Neural progenitor cell (in vitro differentiated cells): ENCODE measurements around the gene THSD4. TPM values are rescaled to one million over a fixed set of nuclear protein-coding genes. Genes with fewer than 3 reads are reported as not detected.

Experiments
- DNase-seq: peaks from one replicate; pipeline ENCODE4 v3.0.0-alpha.2; 2016; ENCODE audit warnings: low spot score
- H2AFZ ChIP-seq: fragments of 200-600 bp; sonication (generic); replicated peaks from 2 replicates; pipeline ENCODE4 v1.6.1; 2016; ENCODE audit warnings: antibody characterized with exemption
- H3F3A ChIP-seq: fragments of 200-600 bp; sonication (generic); 2 replicates; pipeline ENCODE4 v1.6.1; 2016; ENCODE audit warnings: antibody characterized with exemption, low read depth
- H3K27ac ChIP-seq: fragments of 200-600 bp; sonication (generic); 2 replicates; pipeline ENCODE4 v1.5.1; 2016; ENCODE audit warnings: mild to moderate bottlenecking
- H3K27me3 ChIP-seq: fragments of 200-600 bp; sonication (generic); 2 replicates; pipeline ENCODE4 v1.6.1; 2016; ENCODE audit warnings: mild to moderate bottlenecking, moderate library complexity
- H3K36me3 ChIP-seq: fragments of 200-600 bp; sonication (generic); 2 replicates; pipeline ENCODE4 v1.5.1; 2016
- H3K4me1 ChIP-seq: fragments of 200-600 bp; sonication (generic); 2 replicates; pipeline ENCODE4 v1.6.1; 2016; ENCODE audit warnings: mixed run types
- H3K4me2 ChIP-seq: fragments of 200-600 bp; sonication (generic); 2 replicates; pipeline ENCODE4 v1.6.1; 2016
- H3K4me3 ChIP-seq: fragments of 200-600 bp; sonication (generic); 2 replicates; pipeline ENCODE4 v1.5.1; 2016
- H3K79me2 ChIP-seq: fragments of 200-600 bp; sonication (generic); 2 replicates; pipeline ENCODE4 v1.6.1; 2016; ENCODE audit warnings: low read depth
- H3K9ac ChIP-seq: fragments of 200-600 bp; sonication (generic); 2 replicates; pipeline ENCODE4 v1.6.1; 2016
- H3K9me3 ChIP-seq: fragments of 200-600 bp; sonication (generic); 2 replicates; pipeline ENCODE4 v1.5.1; 2016; ENCODE audit warnings: low read depth
- H4K20me1 ChIP-seq: fragments of 200-600 bp; sonication (generic); 2 replicates; pipeline ENCODE4 v1.6.1; 2016; ENCODE audit warnings: low read depth
- H3K27ac Mint-ChIP-seq: 3 replicates; pipeline ENCODE4 v1.8.0; 2021; ENCODE audit warnings: mixed read lengths
- H3K27me3 Mint-ChIP-seq: 2 replicates; pipeline ENCODE4 v1.8.0; 2022; ENCODE audit warnings: low read depth, mild to moderate bottlenecking, inconsistent platforms, moderate library complexity, mixed read lengths; ENCODE audit not compliant: insufficient read depth
- H3K36me3 Mint-ChIP-seq: 3 replicates; pipeline ENCODE4 v1.8.0; 2021; ENCODE audit warnings: mixed read lengths
- H3K4me1 Mint-ChIP-seq: 3 replicates; pipeline ENCODE4 v1.8.0; 2021; ENCODE audit warnings: mixed read lengths
- H3K4me3 Mint-ChIP-seq: 3 replicates; pipeline ENCODE4 v1.8.0; 2021; ENCODE audit warnings: mild to moderate bottlenecking, moderate library complexity, mixed read lengths
- H3K9me3 Mint-ChIP-seq: 3 replicates; pipeline ENCODE4 v1.8.0; 2020; ENCODE audit warnings: mixed read lengths
- CTCF ChIP-seq: fragments of 200-600 bp; sonication (generic); IDR thresholded peaks from 2 replicates; pipeline ENCODE4 v1.5.1; 2017; ENCODE audit warnings: antibody characterized with exemption, mild to moderate bottlenecking
- EZH2 ChIP-seq: fragments of 200-600 bp; sonication (generic); IDR thresholded peaks from 2 replicates; pipeline ENCODE4 v1.6.1; 2017; ENCODE audit warnings: antibody characterized with exemption, mild to moderate bottlenecking, moderate library complexity
- EZH2phosphoT487 ChIP-seq: fragments of 200-600 bp; sonication (generic); IDR thresholded peaks from 2 replicates; pipeline ENCODE4 v1.6.1; 2017; ENCODE audit warnings: antibody characterized with exemption
- total RNA-seq: library from RNA; depleted of rRNA; stranded (reverse); fragments of >200 nt; gene quantifications from 2 replicates; pipeline ENCODE4 v1.2.3, GENCODE V29; 2015; ENCODE audit warnings: low replicate concordance

THSD4 gene
- total RNA-seq, 1 donor from 2014 or later: 2.4 TPM

- Mint-ChIP-seq H3K4me3 (no peak overlapping the region), H3K36me3 (no peaks in the 10 kb centered on the region), H3K27me3 (peaks cover 4% of the 10 kb centered on the region), H3K9me3 (peaks cover 14% of the 10 kb centered on the region), H3K4me1 (peaks cover 10% of the 10 kb centered on the region), H3K27ac (no peak overlapping the region)
- no peak for DNase-seq
- no peak overlapping the region for H3K4me2 ChIP-seq
- H3K27me3 ChIP-seq: no peaks in the 10 kb centered on the region
- peaks cover 14% of the 10 kb centered on the region for H3K4me1 ChIP-seq
- no peak overlapping the region for H2AFZ ChIP-seq
- no peaks in the 10 kb centered on the region for H3K36me3 ChIP-seq
- TF ChIP-seq EZH2 (no peak), CTCF (no peak), EZH2phosphoT487 (no peak)
- no peaks in the 10 kb centered on the region for H3K9me3 ChIP-seq
- no peaks in the 10 kb centered on the region for H4K20me1 ChIP-seq
- no peak overlapping the region for H3K27ac ChIP-seq
- no peak overlapping the region for H3K9ac ChIP-seq
- no peak overlapping the region for H3K4me3 ChIP-seq
- H3F3A ChIP-seq: peaks cover 20% of the 10 kb centered on the region
- no peaks in the 10 kb centered on the region for H3K79me2 ChIP-seq
These were observed 25.5 kb upstream of the THSD4 start for GRCh38 chr15:71089801-71090200.

DNA sequence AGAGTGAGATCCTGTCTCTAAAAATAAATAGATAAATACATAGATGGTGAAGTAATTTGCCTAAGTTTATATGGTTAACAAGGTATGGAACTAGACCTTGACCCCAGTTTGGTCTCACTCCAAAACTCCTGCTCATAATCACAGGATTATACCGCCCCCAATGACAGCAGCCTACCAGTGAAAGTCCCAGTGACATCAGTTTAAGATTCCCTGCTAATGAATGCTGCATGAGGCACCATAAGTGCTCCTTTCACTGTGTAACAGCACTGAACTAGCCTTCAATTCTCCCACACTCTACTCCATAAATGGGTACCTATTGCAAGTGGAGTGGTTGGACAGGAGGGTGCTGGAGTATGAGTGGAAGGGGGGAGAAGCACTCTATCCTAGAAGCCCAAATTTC, 23.7 kb upstream of the THSD4 start:
- peaks cover 4% of the 10 kb centered on the region for H3K27me3 Mint-ChIP-seq
- H3K4me3 Mint-ChIP-seq: no peak overlapping the region
- no peaks in the 10 kb centered on the region for H3K79me2 ChIP-seq
- H3K9me3 Mint-ChIP-seq: peaks cover 12% of the 10 kb centered on the region
- H3K9me3 ChIP-seq: no peaks in the 10 kb centered on the region
- no peak for DNase-seq
- H3K4me3 ChIP-seq: no peak overlapping the region
- no peak overlapping the region for H3K9ac ChIP-seq
- TF ChIP-seq CTCF (no peak), EZH2 (no peak), EZH2phosphoT487 (no peak)
- H3K27ac ChIP-seq: no peak overlapping the region
- no peaks in the 10 kb centered on the region for H3K36me3 Mint-ChIP-seq
- peaks cover 2% of the 10 kb centered on the region for H3F3A ChIP-seq
- no peaks in the 10 kb centered on the region for H3K4me1 Mint-ChIP-seq
- no peak overlapping the region for H3K27ac Mint-ChIP-seq
- H3K4me2 ChIP-seq: no peak overlapping the region
- H4K20me1 ChIP-seq: no peaks in the 10 kb centered on the region
- H2AFZ ChIP-seq: no peak overlapping the region
- no peaks in the 10 kb centered on the region for H3K4me1 ChIP-seq
- no peaks in the 10 kb centered on the region for H3K36me3 ChIP-seq
- no peaks in the 10 kb centered on the region for H3K27me3 ChIP-seq

GRCh38 chr15:71092056-71092600, 23.1 kb upstream of the THSD4 start:
- no peaks in the 10 kb centered on the region for H3K27me3 ChIP-seq
- DNase-seq: no peak
- no peak overlapping the region for H3K27ac Mint-ChIP-seq
- no peaks in the 10 kb centered on the region for H3K4me1 ChIP-seq
- H3K4me2 ChIP-seq: no peak overlapping the region
- H3K36me3 Mint-ChIP-seq: no peaks in the 10 kb centered on the region
- H3K4me3 ChIP-seq: no peak overlapping the region
- H3K36me3 ChIP-seq: no peaks in the 10 kb centered on the region
- H3K4me3 Mint-ChIP-seq: no peak overlapping the region
- no peaks in the 10 kb centered on the region for H3K4me1 Mint-ChIP-seq
- H3K9ac ChIP-seq: no peak overlapping the region
- no peak overlapping the region for H3K27ac ChIP-seq
- H2AFZ ChIP-seq: no peak overlapping the region
- no peaks in the 10 kb centered on the region for H4K20me1 ChIP-seq
- peaks cover 4% of the 10 kb centered on the region for H3K27me3 Mint-ChIP-seq
- no peaks in the 10 kb centered on the region for H3K9me3 ChIP-seq
- H3K9me3 Mint-ChIP-seq: peaks cover 12% of the 10 kb centered on the region
- no peaks in the 10 kb centered on the region for H3F3A ChIP-seq
- TF ChIP-seq EZH2 (no peak), CTCF (no peak), EZH2phosphoT487 (no peak)
- H3K79me2 ChIP-seq: no peaks in the 10 kb centered on the region
